HepG2 (cell line): ENCODE measurements around the gene JMJD4. TPM values are rescaled to one million over a fixed set of nuclear protein-coding genes. Genes with fewer than 3 reads are reported as not detected.

ENCODE experiments used
- ATAC-seq: fragments of 200-7000 bp; cut with Tn5 transposase; 3 replicates; pipeline ENCODE4 v1.9.1; 2020; ENCODE audit warnings: mild to moderate bottlenecking, moderate library complexity
- BruUV-seq: library from RNA; stranded (reverse); fragments of 400-500 nt; replicated peaks from 2 replicates; lab custom pipeline; 2021; lab: Mats Ljungman, UMichigan
- CTCF ChIA-PET: fragments of 300-600 bp; formaldehyde crosslinking; extraction: SDS; loops from one replicate; lab custom pipeline; 2021; ENCODE audit warnings: low total read pairs, inconsistent platforms, low intra/inter-chr PET ratio; lab: Yijun Ruan, JAX
- POLR2A ChIA-PET: fragments of 350-600 bp; sonication (Branson Sonifier 250); formaldehyde crosslinking; loops from one replicate; lab custom pipeline; 2020; ENCODE audit warnings: antibody characterized with exemption, inconsistent platforms; lab: Yijun Ruan, JAX
- DNase-seq: peaks from one replicate; pipeline ENCODE4 v3.0.0-alpha.2; 2015; ENCODE audit warnings: low spot score
- FAIRE-seq: peaks from 3 replicates; lab custom pipeline; 2011; peaks lifted over from hg19 to GRCh38; lab: Jason Lieb, UNC
- H2AFZ ChIP-seq: one replicate; pipeline ENCODE4 v1.6.1; 2011; ENCODE audit warnings: low read length, inconsistent platforms
- H3K27ac ChIP-seq: fragments of 300-600 bp; 3 replicates; pipeline ENCODE4 v1.8.0; 2011; ENCODE audit warnings: mixed run types, mild to moderate bottlenecking, mixed read lengths, low read length, inconsistent platforms; ENCODE audit not compliant: insufficient read depth; ENCODE audit errors: extremely low read length
- H3K27me3 ChIP-seq, 2 experiments: fragments of 200-600 bp in 1 of 2; 2 replicates in 1 of 2; 3 replicates in 1 of 2; pipeline versions ENCODE4 v1.6.0 to v1.8.0; 2011; ENCODE audit warnings: low read length in 2 of 2, mild to moderate bottlenecking in 2 of 2, moderate library complexity in 2 of 2, inconsistent platforms in 1 of 2; ENCODE audit not compliant: insufficient read depth in 2 of 2, control insufficient read depth in 1 of 2
- H3K36me3 ChIP-seq, 2 experiments: fragments of 200-600 bp in 1 of 2; replicated peaks in 1 of 2; 2 replicates in 1 of 2; 3 replicates in 1 of 2; pipeline versions ENCODE4 v1.5.1 to v1.8.0; 2011; ENCODE audit warnings: low read length in 2 of 2, inconsistent platforms in 1 of 2; ENCODE audit not compliant: insufficient read depth in 2 of 2, control insufficient read depth in 1 of 2
- H3K4me1 ChIP-seq: 2 replicates; pipeline ENCODE4 v1.5.1; 2012; ENCODE audit warnings: low read length, inconsistent platforms; ENCODE audit not compliant: insufficient read depth
- H3K4me2 ChIP-seq: 2 replicates; pipeline ENCODE4 v1.6.0; 2011; ENCODE audit warnings: low read depth, low read length, inconsistent platforms
- H3K4me3 ChIP-seq, 3 experiments: fragments of 200-600 bp in 1 of 3; sonication (generic), shearing (Covaris generic) in 1 of 3; replicated peaks in 1 of 3; 2 replicates each; pipeline ENCODE4 v1.5.1; 2011 to 2016; ENCODE audit warnings: low read length in 3 of 3, inconsistent platforms in 2 of 3, low read depth in 2 of 3, mild to moderate bottlenecking in 2 of 3, control low read depth in 1 of 3, mixed read lengths in 1 of 3; ENCODE audit not compliant: insufficient read depth in 1 of 3
- H3K79me2 ChIP-seq: one replicate; pipeline ENCODE4 v1.6.1; 2011; ENCODE audit warnings: low read length, inconsistent platforms; ENCODE audit not compliant: insufficient read depth
- H3K9ac ChIP-seq: 2 replicates; pipeline ENCODE4 v1.6.0; 2011; ENCODE audit warnings: mild to moderate bottlenecking, low read depth, low read length, inconsistent platforms; ENCODE audit not compliant: insufficient read depth
- H3K9me3 ChIP-seq: 2 replicates; pipeline ENCODE4 v1.5.1; 2012; ENCODE audit warnings: mild to moderate bottlenecking, low read length
- H4K20me1 ChIP-seq: 2 replicates; pipeline ENCODE4 v1.6.0; 2011; ENCODE audit warnings: inconsistent platforms, mild to moderate bottlenecking, low read length, moderate library complexity; ENCODE audit not compliant: insufficient read depth
- FOXP4 ChIP-seq: sonication (generic); formaldehyde crosslinking; IDR thresholded peaks from 2 replicates; pipeline ENCODE4 v1.4.0; 2020; ENCODE audit warnings: missing genetic modification reagents
- RBFOX2 ChIP-seq: fragments of 200-400 bp; formaldehyde crosslinking; IDR thresholded peaks from 2 replicates; pipeline ENCODE4 v1.6.1; 2017; ENCODE audit warnings: low read depth, mild to moderate bottlenecking, low read length
- SMARCC2 ChIP-seq: fragments of 450-650 bp; IDR thresholded peaks from 2 replicates; pipeline ENCODE4 v1.6.1; 2017; ENCODE audit warnings: antibody characterized with exemption, mild to moderate bottlenecking
- THAP8 ChIP-seq: sonication (generic); formaldehyde crosslinking; IDR thresholded peaks from 2 replicates; pipeline ENCODE4 v1.5.1; 2020; ENCODE audit warnings: missing genetic modification reagents, mild to moderate bottlenecking, borderline replicate concordance
- ZNF17 ChIP-seq: sonication (generic); formaldehyde crosslinking; IDR thresholded peaks from 2 replicates; pipeline ENCODE4 v1.5.0; 2020; ENCODE audit warnings: mild to moderate bottlenecking, missing genetic modification reagents
- WGBS: methylation state at CpG from one replicate; pipeline ENCODE4 v1.1.6; 2017; ENCODE audit warnings: low lambda C conversion rate; 5-methylcytosine and 5-hydroxymethylcytosine counted together
- in situ Hi-C: cut with HindIII; loops from 2 replicates; pipeline ENCODE4 v1.10.0; 2017; ENCODE audit warnings: low pct_unique_long_range_greater_than_20kb; ENCODE audit not compliant: extremely low pct_ligation_motif_present
- intact Hi-C: fragments of 100-400 bp; cut with micrococcal nuclease; formaldehyde crosslinking; loops from one replicate; pipeline ENCODE4 v1.10.0; 2022; ENCODE audit not compliant: unreplicated experiment
- polyA plus RNA-seq, 8 experiments: library from polyadenylated mRNA; depleted of rRNA in 3 of 8; stranded (reverse) in 7 of 8; unstranded in 1 of 8; fragments of >200 nt; fragmentation: Illumina TruSeq in 4 of 8; extraction: Trizol in 4 of 8; gene quantifications; 2 replicates each; pipeline versions ENCODE4 v1.2.1 to v1.2.3, GENCODE V29; 2011 to 2016; ENCODE audit warnings: low read depth in 4 of 8, missing spikeins in 1 of 8, mixed read lengths in 1 of 8; ENCODE audit not compliant: insufficient read depth in 1 of 8
- total RNA-seq, 5 experiments: library from RNA; depleted of rRNA; stranded (reverse); fragments of >200 nt; fragmentation: Illumina TruSeq; extraction: Trizol; gene quantifications; 2 replicates each; pipeline ENCODE4 v1.2.3, GENCODE V29; 2016; ENCODE audit warnings: low read depth in 1 of 5

Gene JMJD4
- total and polyA plus RNA-seq, 2 of the 13 experiments (the other 11 are each of a cell fraction or from before 2014, with no cell fraction given): 10.2 to 29.0 TPM

- POLR2A ChIA-PET: interaction anchor here (0.7 kb wide), 1 partner anchor 170 kb away, joined by 3 read pairs; the partner anchor contains the start of gene ZNF678
- intact Hi-C loops: no loop called here
- peaks cover 54% of the 10 kb centered on the region for H3K4me1 ChIP-seq
- H3K27ac ChIP-seq: peak overlapping the region; percentile 75
- TF ChIP-seq SMARCC2 (no peak), FOXP4 (no peak), ZNF17 (0 out of 2 replicates have a peak, but pooled peaks have one; percentile 3), THAP8 (CRISPR knock-in tag) (no peak), RBFOX2 (0 out of 2 replicates have a peak, but pooled peaks have one; percentile 13)
- H3K9ac ChIP-seq: peak overlapping the region; percentile 93
- peak overlapping the region; percentile 87 for H3K4me2 ChIP-seq
- CTCF ChIA-PET: no interaction called here
- ATAC-seq (no peak), DNase-seq (no peak), FAIRE-seq (no peak)
- H3K79me2 ChIP-seq: peaks cover 35% of the 10 kb centered on the region
- BruUV-seq: TSS peak; percentile 55
- H2AFZ ChIP-seq: no peak overlapping the region
- in situ Hi-C loops: no loop called here
- H3K36me3 ChIP-seq: peaks cover 4 to 9% of the 10 kb centered on the region in 2 experiments; a peak in 1 of 5 replicates
- no peaks in the 10 kb centered on the region; a peak in 1 of 5 replicates for H3K27me3 ChIP-seq
- H3K4me3 ChIP-seq: peak overlapping the region; percentile 87 to 98 (median 97)
- 84% methylated on average over 22 of the region's 24 CpGs for WGBS
- H3K9me3 ChIP-seq: no peaks in the 10 kb centered on the region
- peaks cover 9% of the 10 kb centered on the region; the same call in 1 of the 2 replicates for H4K20me1 ChIP-seq
These were observed 1.2 kb downstream of the JMJD4 start for GRCh38 chr1:227733751-227734545.
